CD1c-positive myeloid dendritic cell (primary cell): ENCODE results near the gene IL12B.
"Not testable (repeated sequence)": the region's sequence is repeated elsewhere in the genome, so short reads cannot be mapped to it uniquely, and the experiment has no call there.

Source experiments
- DNase-seq: peaks from one replicate; pipeline ENCODE4 v3.0.0-alpha.2; 2016; ENCODE audit errors: extremely low spot score

The IL12B gene

DNA sequence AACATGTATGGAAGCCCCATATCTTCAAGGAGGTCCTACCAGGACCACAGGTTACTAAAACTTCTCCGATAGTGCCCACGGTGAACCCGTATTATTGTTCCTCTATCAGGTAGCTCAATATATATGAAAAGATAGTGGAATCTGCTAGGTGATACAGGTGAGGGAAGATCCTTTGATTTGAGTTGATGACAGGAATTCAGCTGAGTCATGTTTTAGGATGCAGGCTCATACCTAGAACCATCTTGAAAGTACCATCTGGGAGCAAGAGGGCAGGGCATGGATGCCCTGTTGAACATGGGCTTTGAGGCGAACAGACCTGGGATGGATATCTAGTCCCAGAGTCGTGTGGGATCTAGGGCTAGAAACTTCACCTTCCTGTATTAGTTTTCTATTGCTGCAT is 35.4 kb downstream of the IL12B start:
- DNase-seq: no peak

DNA sequence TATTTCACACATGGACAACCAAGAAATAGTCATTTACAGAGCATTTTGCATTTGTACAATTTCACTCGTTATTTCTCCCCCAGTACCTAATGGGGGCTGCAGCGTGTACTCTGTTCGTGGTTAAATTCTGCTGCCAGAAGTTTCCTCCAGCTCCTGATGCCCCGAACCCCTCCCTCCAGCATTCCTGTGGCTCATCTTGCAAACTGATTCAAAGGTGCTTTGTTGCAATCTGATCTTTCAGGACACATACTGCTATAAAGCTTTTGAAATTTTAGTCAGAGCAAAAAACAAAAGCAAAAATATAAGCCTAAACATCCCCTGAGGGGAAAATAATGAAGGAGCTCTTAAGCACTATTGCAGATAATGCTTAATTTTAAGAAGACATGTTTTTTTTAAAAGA is 39.5 kb downstream of the IL12B start:
- no peak for DNase-seq

DNA sequence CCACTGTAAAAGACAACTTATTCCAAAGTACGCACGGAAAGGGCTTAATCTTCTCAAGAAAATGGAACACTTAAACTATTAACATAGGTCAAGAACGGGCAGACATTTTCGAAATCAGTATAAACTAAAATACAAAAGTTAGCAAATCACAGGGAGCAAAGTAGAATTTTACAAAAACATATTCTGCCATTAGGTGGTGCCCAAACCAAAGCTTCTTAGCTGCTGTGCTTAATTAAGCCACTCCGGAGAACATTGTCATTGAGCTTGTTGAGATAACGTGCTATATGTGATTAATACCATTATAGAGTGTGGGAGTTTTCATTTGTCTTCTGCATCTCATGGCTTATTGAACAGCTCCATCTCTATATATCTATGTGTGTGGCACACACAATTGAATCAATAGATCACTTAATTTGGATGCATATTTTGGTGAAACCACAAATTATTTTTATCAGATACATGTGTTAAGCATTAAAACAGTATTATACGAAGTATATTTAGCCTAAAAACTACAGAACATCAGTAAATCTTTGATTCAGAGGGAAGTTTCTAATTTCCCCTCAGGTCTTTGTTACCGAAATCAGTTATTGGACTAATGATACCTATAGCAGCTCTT is 43.8 kb downstream of the IL12B start:
- DNase-seq: peak; percentile 52

DNA sequence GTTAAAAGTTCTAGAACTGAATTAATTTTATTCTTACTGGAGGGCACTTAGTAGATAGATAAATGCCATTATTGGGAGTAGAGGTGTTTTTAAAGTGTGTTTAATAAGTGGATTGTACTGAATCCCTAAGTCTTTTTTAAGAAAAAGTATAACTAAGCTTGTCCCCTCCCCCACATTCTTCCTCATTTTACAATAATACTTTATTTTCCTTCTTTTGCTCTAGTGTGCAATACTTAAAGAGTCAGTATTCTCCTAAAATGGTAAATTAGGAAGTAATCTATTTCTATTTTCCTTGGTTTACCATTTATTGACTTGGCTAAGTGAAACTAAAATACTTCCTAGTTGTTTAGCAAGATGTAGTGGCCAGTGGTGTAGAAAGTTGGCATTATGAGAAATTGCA is 55.6 kb downstream of the IL12B start:
- DNase-seq: no peak

DNA sequence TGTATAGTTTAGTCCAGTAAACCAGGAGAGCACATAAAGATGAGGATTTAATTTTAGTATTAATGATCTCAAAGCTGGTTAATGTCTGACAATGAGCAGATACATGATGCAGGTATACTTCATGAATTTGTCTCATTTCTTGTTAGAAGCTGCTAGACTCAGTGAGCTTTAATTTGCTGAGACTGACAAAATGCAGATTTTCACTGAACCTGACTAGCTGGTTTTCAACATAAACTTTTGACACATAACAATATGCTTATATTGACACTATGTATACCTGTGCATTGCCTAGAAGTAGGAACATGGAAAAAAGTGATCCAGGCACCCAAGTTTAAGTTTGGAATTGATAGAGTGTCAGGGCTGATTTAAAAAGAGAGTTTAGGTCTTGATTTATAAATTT is 56.4 kb downstream of the IL12B start:
- no peak for DNase-seq

DNA sequence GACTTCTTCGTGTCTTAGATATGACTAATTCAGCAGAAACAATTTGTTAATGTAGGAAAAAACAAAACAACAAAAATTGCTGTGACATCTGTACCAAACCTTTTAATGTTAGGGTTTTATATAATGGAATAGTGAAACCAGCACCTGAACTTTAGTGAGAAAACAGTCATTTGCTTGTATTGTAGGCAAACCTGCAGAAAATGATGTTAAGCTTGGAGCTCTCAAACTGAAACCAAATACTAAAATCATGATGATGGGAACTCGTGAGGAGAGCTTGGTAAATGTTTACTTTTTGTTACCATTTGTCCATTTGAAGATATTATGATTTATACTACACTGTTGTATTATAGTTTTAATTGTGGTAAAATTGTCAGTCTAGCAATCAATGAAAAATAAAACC is 60.6 kb downstream of the IL12B start:
- DNase-seq: no peak

DNA sequence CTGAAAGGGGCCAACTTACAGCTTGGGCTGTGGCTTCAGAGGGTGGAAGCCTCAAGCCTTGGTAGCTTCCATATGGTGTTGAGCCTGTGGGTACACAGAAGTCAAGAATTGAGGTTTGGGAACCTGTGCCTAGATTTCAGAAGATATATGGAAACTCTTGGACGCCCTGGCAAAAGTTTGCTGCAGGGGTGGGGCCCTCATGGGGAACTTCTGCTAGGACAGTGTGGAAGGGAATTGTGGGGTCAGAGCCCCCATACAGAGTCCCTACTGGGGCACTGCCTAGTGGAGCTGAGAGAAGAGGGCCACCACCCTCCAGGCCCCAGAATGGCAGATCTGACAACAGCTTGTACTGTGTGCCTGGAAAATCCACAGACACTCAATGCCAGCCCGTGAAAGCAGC is 63.5 kb downstream of the IL12B start:
- not testable (repeated sequence) for DNase-seq
